Transverse colon (tissue), 4 donors: ENCODE measurements around the gene TIGD1. TPM values are rescaled to one million over a fixed set of nuclear protein-coding genes. Genes with fewer than 3 reads are reported as not detected.

ENCODE experiments used
- DNase-seq: peaks from one replicate; pipeline ENCODE4 v3.0.0-alpha.2; 2019
- H3K27ac ChIP-seq, 4 donors: fragments of 200-600 bp; sonication (generic); 2 replicates each; pipeline ENCODE4 v1.5.1; 2016 to 2018; ENCODE audit warnings: inconsistent platforms in 4 of 4
- H3K27me3 ChIP-seq: fragments of 200-600 bp; sonication (generic); 2 replicates; pipeline ENCODE4 v1.5.1; 2017; ENCODE audit warnings: inconsistent platforms
- H3K36me3 ChIP-seq, 4 donors: fragments of 200-600 bp; sonication (generic); 2 replicates each; pipeline ENCODE4 v1.5.1; 2017 to 2019; ENCODE audit warnings: inconsistent platforms in 4 of 4
- H3K4me1 ChIP-seq, 4 donors: fragments of 200-600 bp; sonication (generic); 2 replicates each; pipeline ENCODE4 v1.5.1; 2017 to 2020; ENCODE audit warnings: inconsistent platforms in 4 of 4
- H3K4me3 ChIP-seq, 4 donors: fragments of 200-600 bp; sonication (generic); 1 replicate in 1 of 4; 2 replicates in 3 of 4; pipeline versions ENCODE4 v1.5.1 to v1.6.1; 2017 to 2019; ENCODE audit warnings: inconsistent platforms in 4 of 4
- H3K9me3 ChIP-seq, 2 donors: fragments of 200-600 bp; sonication (generic); 2 replicates each; pipeline ENCODE4 v1.5.1; 2017 to 2019; ENCODE audit warnings: inconsistent platforms in 2 of 2
- EP300 ChIP-seq: sonication (generic); formaldehyde crosslinking; IDR thresholded peaks from one replicate; pipeline ENCODE4 v1.6.1; 2017; ENCODE audit warnings: antibody characterized with exemption, low read depth
- POLR2A ChIP-seq: fragments of 450-650 bp; IDR thresholded peaks from one replicate; pipeline ENCODE4 v1.6.1; 2016; ENCODE audit warnings: antibody characterized with exemption, mild to moderate bottlenecking, moderate library complexity
- POLR2AphosphoS5 ChIP-seq, 3 donors: sonication (generic); formaldehyde crosslinking; IDR thresholded peaks; one replicate each; pipeline ENCODE4 v1.6.1; 2016; ENCODE audit warnings: antibody characterized with exemption in 3 of 3
- WGBS, 2 donors: methylation state at CpG; one replicate each; pipeline ENCODE4 v1.1.5; 2018; ENCODE audit warnings: low coverage in 1 of 2; 5-methylcytosine and 5-hydroxymethylcytosine counted together
- in situ Hi-C, 4 donors: fragments of 200-750 bp; cut with MboI; loops; one replicate each; pipeline versions ENCODE4 v1.15.0 to v1.15.1; 2017; ENCODE audit warnings: low sequenced_read_pairs in 3 of 4, low pct_ligation_motif_present in 1 of 4, low pct_unique_long_range_greater_than_20kb in 1 of 4
- intact Hi-C: fragments of 100-400 bp; cut with DNase I; formaldehyde crosslinking; loops from one replicate; pipeline ENCODE4 v1.15.1; 2023; ENCODE audit warnings: low total_unique reads
- total RNA-seq, 4 donors: library from RNA; depleted of rRNA; stranded (reverse); fragments of >200 nt; gene quantifications; one replicate each; pipeline ENCODE4 v1.1.0, GENCODE V29; 2016
- TF ChIP-seq, protein P1 (sequence below), 5 experiments: fragments of 200-600 bp in 3 of 5; fragments of 450-650 bp in 2 of 5; sonication (generic) in 3 of 5; IDR thresholded peaks; 1 replicate in 2 of 5; 2 replicates in 3 of 5; pipeline ENCODE4 v1.5.1; 2016 to 2017; ENCODE audit warnings: antibody characterized with exemption in 5 of 5, inconsistent platforms in 3 of 5, mild to moderate bottlenecking in 2 of 5, moderate library complexity in 1 of 5

TIGD1 gene
- total RNA-seq, 4 donors from 2014 or later, result 4.6 to 23.1 (median 11.9) TPM

DNA sequence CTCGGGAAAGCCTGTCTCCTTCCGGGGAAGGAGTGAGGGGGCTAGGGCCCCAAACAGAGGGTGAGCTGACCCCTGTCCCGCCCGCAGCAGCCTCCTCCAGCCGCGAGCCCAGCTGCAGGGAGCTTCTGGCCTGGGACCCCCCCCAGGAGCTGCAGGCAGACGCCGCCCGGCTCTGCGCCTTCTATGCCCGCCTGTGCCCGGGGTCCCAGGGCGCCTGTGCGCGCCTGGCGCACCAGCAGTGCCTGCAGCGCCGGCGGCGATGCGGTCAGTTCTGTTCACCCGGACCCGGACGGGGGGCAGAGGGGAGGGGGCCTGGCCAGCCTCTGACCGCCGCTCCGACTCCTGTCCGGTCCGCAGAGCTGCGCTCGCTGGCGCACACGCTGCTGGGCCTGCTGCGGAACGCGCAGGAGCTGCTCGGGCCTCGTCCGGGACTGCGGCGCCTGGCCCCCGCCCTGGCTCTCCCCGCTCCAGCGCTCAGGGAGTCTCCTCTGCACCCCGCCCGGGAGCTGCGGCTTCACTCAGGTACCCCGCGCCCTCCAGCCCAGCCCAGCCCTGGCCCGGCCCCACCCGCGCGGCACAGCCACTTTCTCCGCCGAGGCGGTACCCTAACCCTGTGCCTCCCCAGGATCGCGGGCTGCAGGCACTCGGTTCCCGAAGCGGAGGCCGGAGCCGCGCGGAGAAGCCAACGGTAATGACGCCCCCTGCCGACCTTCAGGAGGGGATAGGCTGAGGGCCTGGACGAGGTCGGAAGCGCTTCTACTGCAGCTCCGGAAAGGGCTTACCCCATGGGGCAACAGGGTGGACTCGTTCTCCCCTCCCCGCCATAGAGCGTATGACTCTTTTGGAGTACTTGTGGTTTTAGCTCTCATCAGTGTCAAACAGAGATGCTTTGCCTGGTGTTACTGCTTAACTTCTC, 26.4 kb downstream of the TIGD1 start:
- Histone ChIP-seq H3K9me3 (no peaks in the 10 kb centered on the region), H3K27ac (no peak overlapping the region), H3K36me3 (no peaks in the 10 kb centered on the region), H3K27me3 (peaks cover 76% of the 10 kb centered on the region), H3K4me3 (peak overlapping the region in 2 of 4 donors; percentile 21 to 37), H3K4me1 (peaks cover 0 to 25% (median 25%) of the 10 kb centered on the region in 4 donors)
- intact Hi-C loops (loop anchor here (5.0 kb wide), 1 partner anchor 82 kb away; no protein-coding TSS in a partner anchor), in situ Hi-C loops (no loop called here)
- WGBS, 2 donors, result 1% methylated on average over 62 of the region's 75 CpGs; no CpG with 5 or more reads in 1 of the 2 donors
- TF ChIP-seq POLR2A (no peak), POLR2AphosphoS5 (IDR thresholded peaks at IDR 0.05) (no peak), EP300 (no peak)
- TF ChIP-seq, protein P1, sequence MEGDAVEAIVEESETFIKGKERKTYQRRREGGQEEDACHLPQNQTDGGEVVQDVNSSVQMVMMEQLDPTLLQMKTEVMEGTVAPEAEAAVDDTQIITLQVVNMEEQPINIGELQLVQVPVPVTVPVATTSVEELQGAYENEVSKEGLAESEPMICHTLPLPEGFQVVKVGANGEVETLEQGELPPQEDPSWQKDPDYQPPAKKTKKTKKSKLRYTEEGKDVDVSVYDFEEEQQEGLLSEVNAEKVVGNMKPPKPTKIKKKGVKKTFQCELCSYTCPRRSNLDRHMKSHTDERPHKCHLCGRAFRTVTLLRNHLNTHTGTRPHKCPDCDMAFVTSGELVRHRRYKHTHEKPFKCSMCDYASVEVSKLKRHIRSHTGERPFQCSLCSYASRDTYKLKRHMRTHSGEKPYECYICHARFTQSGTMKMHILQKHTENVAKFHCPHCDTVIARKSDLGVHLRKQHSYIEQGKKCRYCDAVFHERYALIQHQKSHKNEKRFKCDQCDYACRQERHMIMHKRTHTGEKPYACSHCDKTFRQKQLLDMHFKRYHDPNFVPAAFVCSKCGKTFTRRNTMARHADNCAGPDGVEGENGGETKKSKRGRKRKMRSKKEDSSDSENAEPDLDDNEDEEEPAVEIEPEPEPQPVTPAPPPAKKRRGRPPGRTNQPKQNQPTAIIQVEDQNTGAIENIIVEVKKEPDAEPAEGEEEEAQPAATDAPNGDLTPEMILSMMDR (IDR thresholded peaks at IDR 0.05), result no peak
- DNase-seq, result peak; percentile 20

DNA sequence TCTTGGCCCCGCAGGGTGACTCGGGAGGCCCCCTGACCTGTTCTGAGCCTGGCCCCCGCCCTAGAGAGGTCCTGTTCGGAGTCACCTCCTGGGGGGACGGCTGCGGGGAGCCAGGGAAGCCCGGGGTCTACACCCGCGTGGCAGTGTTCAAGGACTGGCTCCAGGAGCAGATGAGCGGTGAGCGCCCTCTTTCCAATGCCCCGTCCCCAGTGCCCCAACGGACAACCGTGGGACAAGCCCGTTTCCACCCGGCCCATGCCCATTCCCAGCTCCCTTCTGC, 27.0 kb downstream of the TIGD1 start:
- intact Hi-C loops, result loop anchor here (5.0 kb wide), 1 partner anchor 81 kb away; no protein-coding TSS in a partner anchor
- 17% methylated on average over 10 of the region's 16 CpGs; no CpG with 5 or more reads in 1 of the 2 donors for WGBS, 2 donors
- Histone ChIP-seq H3K36me3 (no peaks in the 10 kb centered on the region), H3K4me1 (peaks cover 0 to 25% (median 25%) of the 10 kb centered on the region in 4 donors), H3K9me3 (no peaks in the 10 kb centered on the region), H3K4me3 (no peak overlapping the region), H3K27me3 (peaks cover 78% of the 10 kb centered on the region), H3K27ac (no peak overlapping the region)
- in situ Hi-C loops, result no loop called here
- TF ChIP-seq, protein P1 (IDR thresholded peaks at IDR 0.05), result no peak
- TF ChIP-seq POLR2AphosphoS5 (IDR thresholded peaks at IDR 0.05) (no peak), EP300 (no peak), POLR2A (no peak)
- DNase-seq, result no peak

DNA sequence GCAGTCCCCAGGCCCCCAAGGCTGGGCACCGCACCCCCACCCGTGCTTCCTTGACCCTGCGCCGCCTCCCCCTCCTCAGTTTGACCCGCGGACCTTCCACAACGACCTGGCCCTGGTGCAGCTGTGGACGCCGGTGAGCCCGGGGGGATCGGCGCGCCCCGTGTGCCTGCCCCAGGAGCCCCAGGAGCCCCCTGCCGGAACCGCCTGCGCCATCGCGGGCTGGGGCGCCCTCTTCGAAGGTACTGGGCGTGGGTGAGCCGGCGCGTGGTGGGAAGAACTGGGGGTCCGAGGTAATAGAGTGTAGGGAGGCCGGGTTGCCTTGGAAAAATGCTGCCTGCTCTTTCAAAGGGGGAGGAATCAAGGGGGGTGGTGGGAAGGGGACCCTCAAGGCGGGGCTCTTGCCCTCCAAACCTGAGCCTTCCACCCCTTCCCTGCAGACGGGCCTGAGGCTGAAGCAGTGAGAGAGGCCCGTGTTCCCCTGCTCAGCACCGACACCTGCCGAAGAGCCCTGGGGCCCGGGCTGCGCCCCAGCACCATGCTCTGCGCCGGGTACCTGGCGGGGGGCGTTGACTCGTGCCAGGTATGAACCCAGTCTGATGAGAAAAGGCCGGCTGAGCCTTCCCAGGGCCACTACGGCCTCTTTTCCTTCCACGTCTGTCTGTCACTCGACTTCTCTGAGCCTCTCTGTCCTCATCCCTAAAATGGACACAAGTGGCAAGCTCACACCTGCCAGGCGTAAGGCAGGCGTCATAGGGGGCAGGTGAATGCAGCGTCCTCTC, 27.5 kb downstream of the TIGD1 start:
- no peak for DNase-seq
- TF ChIP-seq POLR2AphosphoS5 (IDR thresholded peaks at IDR 0.05) (no peak), POLR2A (no peak), EP300 (no peak)
- TF ChIP-seq, protein P1 (IDR thresholded peaks at IDR 0.05), result no peak
- Histone ChIP-seq H3K9me3 (no peaks in the 10 kb centered on the region), H3K27me3 (peaks cover 78% of the 10 kb centered on the region), H3K4me3 (peak overlapping the region in 1 of 4 donors; percentile 4), H3K4me1 (peaks cover 0 to 25% (median 25%) of the 10 kb centered on the region in 4 donors), H3K27ac (no peak overlapping the region), H3K36me3 (no peaks in the 10 kb centered on the region)
- intact Hi-C loops, result loop anchor here (5.0 kb wide), 1 partner anchor 81 kb away; no protein-coding TSS in a partner anchor
- 16% methylated on average over 26 of the region's 46 CpGs; no CpG with 5 or more reads in 1 of the 2 donors for WGBS, 2 donors
- in situ Hi-C loops, result no loop called here
